ENCODE measurements around the gene CDHR1. TPM values are rescaled to one million over a fixed set of nuclear protein-coding genes. Genes with fewer than 3 reads are reported as not detected.

Gene CDHR1
- total RNA-seq, 1 experiment from 2014 or later = 0.39 TPM

DNA sequence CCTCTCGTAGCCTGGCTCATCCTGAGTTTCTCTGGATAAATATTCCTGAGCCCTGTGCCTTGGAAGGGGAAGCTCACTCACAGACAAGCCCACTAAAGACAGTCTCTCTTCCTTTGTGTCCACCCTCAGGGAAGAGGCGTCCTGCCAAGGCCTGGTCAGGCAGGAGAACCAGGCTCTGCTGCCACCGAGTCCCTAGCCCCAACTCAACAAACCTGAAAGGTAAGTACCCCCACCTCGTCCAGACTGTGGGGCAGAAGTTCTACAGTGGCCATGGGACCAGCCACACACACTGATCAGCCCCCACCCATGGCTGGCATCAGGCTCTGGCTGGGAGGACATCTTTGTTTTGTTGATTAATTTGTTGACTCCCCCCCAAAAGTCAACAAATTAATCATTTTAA is 18.0 kb upstream of the CDHR1 start:
- in situ Hi-C loops (cut with HindIII; ENCODE audit: low pct_unique_long_range_greater_than_20kb, low sequenced_read_pairs) = no loop called here
- BruUV-seq (replicated peaks) = no TSS peak
- intact Hi-C loops (cut with micrococcal nuclease; ENCODE audit: unreplicated experiment) = no loop called here

DNA sequence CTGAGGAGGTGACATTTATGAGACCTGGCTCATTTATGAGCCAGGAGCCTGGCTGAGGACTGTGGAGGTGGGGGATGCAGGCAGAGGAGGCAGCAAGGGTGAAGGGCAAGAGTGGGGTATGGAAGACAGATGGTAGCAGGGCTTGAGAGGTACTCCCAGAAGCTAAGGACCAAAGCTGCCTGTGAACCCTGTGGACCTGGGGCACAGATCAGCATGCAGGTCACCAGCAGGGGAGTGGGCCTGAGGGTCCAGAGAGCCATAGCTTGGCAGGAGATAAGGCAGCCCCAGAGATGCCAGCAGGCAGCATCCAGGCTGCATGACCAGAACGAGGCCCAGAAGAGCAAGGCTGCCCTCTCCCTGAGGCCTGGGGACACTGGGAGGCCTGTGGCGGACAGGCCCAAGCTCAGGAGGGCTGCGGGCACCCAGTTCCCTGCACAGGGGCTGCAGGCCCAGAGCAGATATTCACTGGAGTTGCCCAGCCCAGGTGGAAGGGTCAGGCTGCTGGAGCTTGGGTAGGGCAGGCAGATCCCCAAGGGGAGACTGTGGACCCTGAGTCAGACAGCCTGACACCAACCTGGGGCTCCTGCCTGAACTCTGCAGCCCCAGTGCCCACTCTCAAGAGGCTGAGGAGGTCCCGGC is 17.4 kb upstream of the CDHR1 start:
- H3K4me3 ChIP-seq (ENCODE audit: low read depth in 2 of 2, low read length in 2 of 2) = no peak overlapping the region
- intact Hi-C loops (cut with micrococcal nuclease; ENCODE audit: unreplicated experiment) (no loop called here), in situ Hi-C loops (cut with HindIII; ENCODE audit: low pct_unique_long_range_greater_than_20kb, low sequenced_read_pairs) (no loop called here)
- ChIA-PET POLR2A (no interaction called here), CTCF (no interaction called here)
- BruUV-seq (replicated peaks) = no TSS peak
- H3K27me3 ChIP-seq (ENCODE audit: control insufficient read depth, insufficient read depth, low read length) = no peaks in the 10 kb centered on the region
- DNase-seq (ENCODE audit: low read depth, low spot score) = no peak
- H3K9me3 ChIP-seq (ENCODE audit: control insufficient read depth, insufficient read depth, low read depth, low read length) = no peaks in the 10 kb centered on the region
- TF ChIP-seq, protein P1, sequence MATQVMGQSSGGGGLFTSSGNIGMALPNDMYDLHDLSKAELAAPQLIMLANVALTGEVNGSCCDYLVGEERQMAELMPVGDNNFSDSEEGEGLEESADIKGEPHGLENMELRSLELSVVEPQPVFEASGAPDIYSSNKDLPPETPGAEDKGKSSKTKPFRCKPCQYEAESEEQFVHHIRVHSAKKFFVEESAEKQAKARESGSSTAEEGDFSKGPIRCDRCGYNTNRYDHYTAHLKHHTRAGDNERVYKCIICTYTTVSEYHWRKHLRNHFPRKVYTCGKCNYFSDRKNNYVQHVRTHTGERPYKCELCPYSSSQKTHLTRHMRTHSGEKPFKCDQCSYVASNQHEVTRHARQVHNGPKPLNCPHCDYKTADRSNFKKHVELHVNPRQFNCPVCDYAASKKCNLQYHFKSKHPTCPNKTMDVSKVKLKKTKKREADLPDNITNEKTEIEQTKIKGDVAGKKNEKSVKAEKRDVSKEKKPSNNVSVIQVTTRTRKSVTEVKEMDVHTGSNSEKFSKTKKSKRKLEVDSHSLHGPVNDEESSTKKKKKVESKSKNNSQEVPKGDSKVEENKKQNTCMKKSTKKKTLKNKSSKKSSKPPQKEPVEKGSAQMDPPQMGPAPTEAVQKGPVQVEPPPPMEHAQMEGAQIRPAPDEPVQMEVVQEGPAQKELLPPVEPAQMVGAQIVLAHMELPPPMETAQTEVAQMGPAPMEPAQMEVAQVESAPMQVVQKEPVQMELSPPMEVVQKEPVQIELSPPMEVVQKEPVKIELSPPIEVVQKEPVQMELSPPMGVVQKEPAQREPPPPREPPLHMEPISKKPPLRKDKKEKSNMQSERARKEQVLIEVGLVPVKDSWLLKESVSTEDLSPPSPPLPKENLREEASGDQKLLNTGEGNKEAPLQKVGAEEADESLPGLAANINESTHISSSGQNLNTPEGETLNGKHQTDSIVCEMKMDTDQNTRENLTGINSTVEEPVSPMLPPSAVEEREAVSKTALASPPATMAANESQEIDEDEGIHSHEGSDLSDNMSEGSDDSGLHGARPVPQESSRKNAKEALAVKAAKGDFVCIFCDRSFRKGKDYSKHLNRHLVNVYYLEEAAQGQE (IDR thresholded peaks at IDR 0.05; ENCODE audit: insufficient read depth in 1 of 2, low read depth in 2 of 2, low read length in 1 of 2) = no peak
- TF ChIP-seq, protein P2, sequence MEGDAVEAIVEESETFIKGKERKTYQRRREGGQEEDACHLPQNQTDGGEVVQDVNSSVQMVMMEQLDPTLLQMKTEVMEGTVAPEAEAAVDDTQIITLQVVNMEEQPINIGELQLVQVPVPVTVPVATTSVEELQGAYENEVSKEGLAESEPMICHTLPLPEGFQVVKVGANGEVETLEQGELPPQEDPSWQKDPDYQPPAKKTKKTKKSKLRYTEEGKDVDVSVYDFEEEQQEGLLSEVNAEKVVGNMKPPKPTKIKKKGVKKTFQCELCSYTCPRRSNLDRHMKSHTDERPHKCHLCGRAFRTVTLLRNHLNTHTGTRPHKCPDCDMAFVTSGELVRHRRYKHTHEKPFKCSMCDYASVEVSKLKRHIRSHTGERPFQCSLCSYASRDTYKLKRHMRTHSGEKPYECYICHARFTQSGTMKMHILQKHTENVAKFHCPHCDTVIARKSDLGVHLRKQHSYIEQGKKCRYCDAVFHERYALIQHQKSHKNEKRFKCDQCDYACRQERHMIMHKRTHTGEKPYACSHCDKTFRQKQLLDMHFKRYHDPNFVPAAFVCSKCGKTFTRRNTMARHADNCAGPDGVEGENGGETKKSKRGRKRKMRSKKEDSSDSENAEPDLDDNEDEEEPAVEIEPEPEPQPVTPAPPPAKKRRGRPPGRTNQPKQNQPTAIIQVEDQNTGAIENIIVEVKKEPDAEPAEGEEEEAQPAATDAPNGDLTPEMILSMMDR (IDR thresholded peaks at IDR 0.05) = no peak
- TF ChIP-seq POLR2AphosphoS5 (IDR thresholded peaks at IDR 0.05; ENCODE audit: low read depth, low read length) (no peak), SIN3A (IDR thresholded peaks at IDR 0.05; ENCODE audit: borderline replicate concordance, insufficient read depth, low read depth, low read length) (no peak), TCF7L2 (IDR thresholded peaks at IDR 0.05; ENCODE audit: low read depth, low read length) (no peak)
- peak; percentile 35 for ATAC-seq
- no peak overlapping the region for H3K27ac ChIP-seq (ENCODE audit: low read length)
- no peaks in the 10 kb centered on the region for H3K4me1 ChIP-seq (ENCODE audit: control insufficient read depth, insufficient read depth, low read length)
- no peaks in the 10 kb centered on the region for H3K36me3 ChIP-seq (ENCODE audit: control insufficient read depth, insufficient read depth, low read length)

More for the DNA sequence above, 18.0 kb upstream of the CDHR1 start:
- CTCF ChIA-PET = no interaction called here
- DNase-seq (ENCODE audit: low read depth, low spot score) = no peak
- Histone ChIP-seq H3K4me1 (ENCODE audit: control insufficient read depth, insufficient read depth, low read length) (no peaks in the 10 kb centered on the region), H3K36me3 (ENCODE audit: control insufficient read depth, insufficient read depth, low read length) (no peaks in the 10 kb centered on the region), H3K27me3 (ENCODE audit: control insufficient read depth, insufficient read depth, low read length) (no peaks in the 10 kb centered on the region), H3K27ac (ENCODE audit: low read length) (no peak overlapping the region), H3K9me3 (ENCODE audit: control insufficient read depth, insufficient read depth, low read depth, low read length) (no peaks in the 10 kb centered on the region), H3K4me3 (ENCODE audit: low read depth in 2 of 2, low read length in 2 of 2) (no peak overlapping the region)
- no peak for ATAC-seq
- POLR2A ChIA-PET = no interaction called here
- TF ChIP-seq, protein P2 (IDR thresholded peaks at IDR 0.05) = no peak
- TF ChIP-seq, protein P1 (IDR thresholded peaks at IDR 0.05; ENCODE audit: insufficient read depth in 1 of 2, low read depth in 2 of 2, low read length in 1 of 2) = no peak
- TF ChIP-seq SIN3A (IDR thresholded peaks at IDR 0.05; ENCODE audit: borderline replicate concordance, insufficient read depth, low read depth, low read length) (no peak), POLR2AphosphoS5 (IDR thresholded peaks at IDR 0.05; ENCODE audit: low read depth, low read length) (no peak), TCF7L2 (IDR thresholded peaks at IDR 0.05; ENCODE audit: low read depth, low read length) (no peak)

All from Panc1 (cell line).